GM19351 (cell line): ENCODE data around the gene NDUFV1.
A peak's percentile ranks its signal among the peaks of the same experiment; 100 is the strongest.

Experiments used
- ATAC-seq: cut with Tn5 transposase; IDR thresholded peaks from one replicate; pipeline ENCODE4 v1.9.1; 2021; ENCODE audit warnings: mild to moderate bottlenecking, moderate library complexity; ENCODE audit not compliant: unreplicated experiment

The NDUFV1 gene

DNA sequence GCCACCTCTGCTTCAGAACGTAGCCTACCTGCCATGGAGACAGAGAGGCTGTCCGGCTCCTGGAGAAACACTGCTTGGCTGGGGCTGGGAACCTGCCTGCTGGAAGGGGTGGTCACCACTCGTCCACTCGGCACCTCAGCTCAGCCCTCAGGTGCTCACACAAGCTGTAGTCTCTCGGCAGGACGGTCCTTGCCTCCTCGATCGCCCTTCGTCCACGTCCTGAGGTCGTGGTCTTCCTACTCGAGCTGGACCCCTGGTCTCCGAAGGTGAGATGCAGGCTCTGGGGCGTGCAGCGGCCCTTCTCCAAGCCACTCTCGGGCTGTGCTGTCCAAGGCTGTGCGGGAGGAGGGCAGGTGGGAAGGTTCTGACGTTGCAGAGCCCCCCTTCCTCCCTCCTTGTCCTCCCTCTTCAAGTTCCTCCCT, 32.7 kb downstream of the NDUFV1 start, which contains the start of gene TBX10:
Gene TBX10 (minus strand): TSS at position 326 of the 422 bp plus-strand sequence. CDS start 291 bp downstream, at position 35.
- no peak for ATAC-seq

DNA sequence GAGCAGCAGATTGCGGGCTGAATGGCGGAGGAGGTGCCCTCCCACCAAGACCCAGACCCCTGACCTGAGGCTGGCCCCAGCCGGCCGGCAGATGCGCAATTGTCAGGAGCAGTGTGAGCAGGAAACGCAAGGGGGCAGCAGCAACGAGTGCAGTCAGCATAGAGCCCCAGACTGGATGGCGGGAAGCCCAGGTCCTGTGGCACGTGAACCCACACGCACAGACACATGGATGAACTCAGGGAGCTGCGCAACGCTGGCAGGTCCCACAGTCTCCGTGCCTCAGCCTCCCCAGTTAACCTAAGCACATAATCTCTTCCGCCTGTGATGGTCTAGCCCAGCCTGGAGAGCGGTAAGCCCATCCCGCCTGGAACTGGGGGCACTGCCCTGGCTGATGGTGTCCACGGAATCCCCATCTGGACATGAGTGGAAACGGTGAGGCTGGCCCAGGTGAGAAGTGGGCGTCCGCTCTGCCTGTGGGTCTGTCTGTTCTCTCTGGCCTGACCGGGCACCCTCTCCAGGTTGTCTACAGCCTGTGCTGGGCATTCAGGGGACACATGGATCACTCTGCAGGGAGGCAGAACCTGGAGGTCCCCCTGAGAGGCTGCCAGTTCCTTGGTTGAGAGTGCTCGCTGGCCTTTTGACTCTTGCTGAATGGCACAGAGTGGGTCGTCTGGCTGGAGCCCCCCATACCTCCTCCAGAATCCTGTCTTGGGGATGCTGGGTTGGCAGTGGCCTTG, 33.5 kb downstream of the NDUFV1 start:
- no peak for ATAC-seq

DNA sequence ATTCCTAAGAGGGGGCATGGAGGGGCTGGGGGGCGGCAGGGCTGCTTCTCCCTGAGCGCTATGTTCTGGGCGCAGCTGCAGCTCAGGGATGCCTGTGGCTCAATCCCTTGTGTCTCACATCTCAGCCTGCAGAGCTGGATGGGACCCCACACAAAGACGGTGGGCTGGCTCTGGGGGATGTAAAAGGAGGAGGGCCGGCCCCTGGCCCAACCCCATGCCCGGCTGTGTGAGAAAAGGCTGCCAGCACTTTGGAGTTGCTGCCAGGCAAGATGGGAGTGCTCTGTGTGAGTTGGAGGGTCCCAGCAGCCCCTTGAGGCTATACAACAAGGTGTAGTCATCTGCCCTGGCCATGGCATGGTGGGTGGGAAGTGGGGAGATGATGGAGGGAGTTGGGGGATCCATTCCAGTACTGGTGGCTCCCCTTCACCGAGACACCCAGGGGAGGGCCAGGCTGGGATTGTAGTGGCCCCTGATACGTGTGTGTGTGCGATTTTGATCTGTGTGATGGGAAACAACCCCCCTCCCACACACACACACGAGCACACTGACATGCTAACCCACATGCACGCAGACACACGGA, 34.1 kb downstream of the NDUFV1 start:
- no peak for ATAC-seq

DNA sequence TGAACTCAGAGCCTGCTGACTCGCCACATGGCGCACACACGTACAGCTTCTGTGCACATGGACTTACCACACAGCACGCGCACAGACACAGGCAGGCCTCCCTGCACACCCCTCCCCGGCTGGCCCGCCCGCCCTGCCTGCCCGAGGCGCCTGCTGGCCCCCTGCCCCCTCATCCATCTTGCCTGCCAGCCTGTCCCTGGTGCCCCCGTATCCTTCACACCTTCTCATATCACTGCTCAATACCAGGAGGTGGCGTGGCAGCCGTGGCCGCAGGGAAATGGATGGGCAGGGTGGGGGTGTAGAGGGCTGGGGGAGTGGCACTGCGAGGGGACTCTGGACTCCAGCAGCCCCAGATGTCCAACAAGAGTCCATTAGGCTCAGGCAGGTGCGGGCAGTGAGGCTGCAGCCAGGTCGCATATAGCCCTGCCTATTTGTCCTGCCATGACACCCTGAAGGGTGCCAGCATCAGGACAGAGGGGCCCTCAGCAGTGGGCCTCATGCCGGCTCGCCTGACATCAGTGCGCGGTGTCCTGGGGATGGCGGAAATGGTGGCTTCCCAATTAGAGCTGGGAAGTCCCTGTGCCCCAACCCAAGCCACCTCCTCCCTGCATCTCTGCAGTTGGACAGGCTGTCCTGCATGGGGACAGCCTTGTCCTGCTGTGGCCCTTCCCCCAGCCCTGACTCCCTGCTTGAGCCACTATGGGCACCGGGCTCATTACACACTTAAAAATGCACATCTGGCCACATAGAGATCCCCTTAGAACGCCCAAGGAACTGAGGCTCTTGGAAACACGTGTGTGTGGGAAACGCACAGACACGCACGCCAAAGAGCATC, 34.8 kb downstream of the NDUFV1 start:
- no peak for ATAC-seq

DNA sequence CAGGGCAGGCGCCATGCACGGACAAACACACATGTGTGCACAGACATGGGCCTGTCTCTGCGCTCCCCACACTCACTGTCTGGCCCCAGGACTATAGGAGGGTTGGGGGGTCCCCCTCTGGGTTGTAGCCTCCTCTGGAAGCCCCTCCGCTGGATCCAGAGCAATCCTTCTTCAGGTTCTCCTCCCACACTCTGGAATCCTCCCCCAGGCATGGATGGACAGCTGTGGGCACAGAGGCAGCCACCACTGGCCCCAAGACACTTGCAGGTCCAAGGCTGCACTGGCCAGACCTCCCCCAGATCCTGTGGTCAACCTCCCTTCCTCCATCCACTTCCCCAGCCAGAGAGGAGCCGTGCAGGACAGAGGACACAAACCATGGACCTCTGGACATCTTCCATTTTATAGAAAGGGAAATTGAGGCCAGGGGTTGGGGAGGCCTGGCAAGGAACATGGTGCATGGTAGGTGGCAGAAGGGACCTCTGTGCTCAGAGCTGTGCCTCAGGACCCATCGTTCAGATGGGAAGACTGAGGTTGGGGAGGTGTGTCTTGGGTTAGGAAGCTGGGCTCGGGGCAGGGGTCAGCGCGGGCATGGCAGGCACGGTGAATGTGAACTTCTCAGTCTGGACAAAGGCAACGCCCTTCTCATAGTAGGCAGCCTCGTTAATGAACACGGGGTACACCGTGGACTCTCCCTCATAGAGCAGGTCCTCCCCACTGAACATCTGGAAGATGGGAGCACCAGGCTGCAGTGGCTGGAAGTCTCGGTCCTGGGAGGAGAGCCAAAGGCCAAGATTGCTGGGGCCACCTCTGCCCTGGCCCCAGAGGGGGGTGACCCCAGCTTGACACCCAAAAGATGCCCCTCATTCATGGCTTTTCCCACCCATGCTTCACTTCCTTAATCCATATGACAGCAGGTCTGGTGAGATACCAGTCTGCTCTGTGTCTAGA, 35.7 kb downstream of the NDUFV1 start:
- ATAC-seq, result no peak

DNA sequence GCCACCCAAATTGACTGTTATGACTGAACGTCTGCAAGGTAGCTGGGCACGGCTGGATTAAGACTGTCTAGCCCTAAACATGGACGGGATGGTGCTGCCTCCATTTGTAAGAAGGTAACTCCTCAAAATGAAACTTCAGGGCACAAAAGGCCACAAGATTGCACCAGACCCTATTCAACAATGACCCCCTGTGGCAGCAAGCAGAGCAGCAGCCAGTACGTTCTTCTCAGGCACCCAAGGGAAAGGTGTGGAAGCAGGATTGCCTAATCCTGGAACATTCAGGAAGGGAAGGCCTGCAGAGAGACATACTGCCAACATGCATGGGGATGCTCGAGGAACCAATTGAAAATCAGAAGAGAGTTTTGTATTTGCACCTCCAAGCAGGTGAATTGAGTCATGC, 37.3 kb downstream of the NDUFV1 start:
- ATAC-seq, result no peak

DNA sequence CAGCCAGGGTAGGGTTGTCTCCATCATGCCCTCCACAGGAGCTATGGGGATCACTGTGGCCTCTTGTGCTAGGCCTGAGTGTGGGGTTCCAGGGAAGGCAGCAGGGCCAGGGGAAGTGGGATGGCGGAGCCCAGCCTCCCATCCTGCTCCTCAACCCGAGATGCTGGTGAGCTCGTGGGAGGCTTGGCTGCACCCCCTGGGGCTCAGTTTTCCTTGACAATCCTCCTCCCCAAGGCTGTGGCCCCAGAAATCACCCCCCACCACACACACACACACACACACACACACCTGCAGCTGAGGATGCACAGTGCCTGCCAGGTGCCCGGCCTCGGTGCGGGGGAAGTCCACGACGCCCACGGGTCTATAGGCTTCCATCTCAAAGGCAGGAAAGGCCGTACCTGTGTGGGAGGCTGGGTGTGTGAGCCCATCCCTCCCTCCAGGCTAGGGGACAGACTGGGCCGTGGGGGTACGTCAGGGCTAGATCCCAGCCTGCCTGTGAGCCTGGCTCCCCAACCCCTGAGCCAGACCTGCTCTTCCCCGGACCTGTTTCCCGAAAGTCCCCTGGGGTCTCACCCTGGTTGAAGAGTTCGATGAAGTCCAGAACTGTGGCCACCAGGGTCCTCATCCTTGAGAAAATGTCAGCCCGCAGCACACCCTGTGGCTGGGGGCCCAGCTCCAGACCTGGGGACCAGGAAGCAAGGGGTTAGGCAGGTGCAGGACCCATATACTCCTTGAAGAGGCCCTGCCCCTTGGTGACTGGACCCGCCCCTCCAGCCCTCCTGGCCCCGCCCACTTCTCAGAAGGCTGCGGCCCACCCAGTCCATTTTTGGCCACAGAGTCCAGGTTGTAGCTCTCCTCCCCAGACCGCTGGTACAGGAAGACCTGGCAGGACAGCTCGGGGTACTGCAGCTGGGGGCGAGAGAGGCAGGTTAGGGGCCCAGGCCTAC, 38.0 kb downstream of the NDUFV1 start:
- ATAC-seq, result no peak

DNA sequence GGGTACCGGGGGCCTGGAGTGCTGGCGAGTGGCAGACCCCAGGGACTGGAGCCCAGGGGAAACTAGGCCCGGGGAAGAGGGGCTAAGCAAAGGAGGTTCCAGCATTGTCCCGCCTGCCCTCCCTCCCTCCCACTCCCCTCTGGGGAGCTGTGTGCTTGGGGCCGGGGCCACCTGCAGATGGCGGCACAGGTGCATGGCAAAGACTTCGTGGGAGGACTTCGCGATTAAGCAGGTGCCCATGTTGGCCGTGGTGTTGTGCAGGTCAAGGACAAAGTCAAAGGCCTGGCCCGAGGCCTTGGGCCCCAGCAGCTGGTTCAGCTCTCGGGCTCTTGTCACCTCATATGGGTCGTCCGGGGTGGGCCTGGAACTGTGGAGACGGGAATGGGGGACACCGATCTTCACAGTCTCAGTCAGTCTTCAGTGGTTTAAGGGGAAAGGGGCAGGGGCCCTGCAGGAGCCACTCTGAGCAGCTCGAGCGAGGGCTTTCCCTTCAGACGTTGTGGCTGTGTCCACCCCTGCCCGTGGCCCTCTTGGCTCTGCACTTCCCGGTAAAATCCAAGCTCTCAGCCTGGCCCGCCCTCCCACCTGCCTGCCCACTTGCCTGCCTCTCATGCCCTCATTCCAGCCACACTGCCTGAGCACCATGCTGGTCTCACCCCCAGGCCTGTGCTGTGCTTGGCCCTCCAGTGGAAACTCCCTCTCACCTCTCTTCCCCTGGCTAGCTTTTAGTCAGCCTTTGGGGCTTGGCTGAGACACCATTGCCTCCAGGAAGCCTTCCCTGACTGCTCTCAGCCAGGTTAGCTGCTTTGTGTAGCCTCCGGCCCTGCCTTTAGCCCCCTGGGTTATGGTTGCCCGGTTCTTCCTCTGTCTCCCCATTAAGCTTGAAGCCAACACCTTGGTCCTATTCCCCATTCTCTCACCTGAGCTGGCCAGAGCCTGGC, 39.1 kb downstream of the NDUFV1 start:
- ATAC-seq, result no peak

DNA sequence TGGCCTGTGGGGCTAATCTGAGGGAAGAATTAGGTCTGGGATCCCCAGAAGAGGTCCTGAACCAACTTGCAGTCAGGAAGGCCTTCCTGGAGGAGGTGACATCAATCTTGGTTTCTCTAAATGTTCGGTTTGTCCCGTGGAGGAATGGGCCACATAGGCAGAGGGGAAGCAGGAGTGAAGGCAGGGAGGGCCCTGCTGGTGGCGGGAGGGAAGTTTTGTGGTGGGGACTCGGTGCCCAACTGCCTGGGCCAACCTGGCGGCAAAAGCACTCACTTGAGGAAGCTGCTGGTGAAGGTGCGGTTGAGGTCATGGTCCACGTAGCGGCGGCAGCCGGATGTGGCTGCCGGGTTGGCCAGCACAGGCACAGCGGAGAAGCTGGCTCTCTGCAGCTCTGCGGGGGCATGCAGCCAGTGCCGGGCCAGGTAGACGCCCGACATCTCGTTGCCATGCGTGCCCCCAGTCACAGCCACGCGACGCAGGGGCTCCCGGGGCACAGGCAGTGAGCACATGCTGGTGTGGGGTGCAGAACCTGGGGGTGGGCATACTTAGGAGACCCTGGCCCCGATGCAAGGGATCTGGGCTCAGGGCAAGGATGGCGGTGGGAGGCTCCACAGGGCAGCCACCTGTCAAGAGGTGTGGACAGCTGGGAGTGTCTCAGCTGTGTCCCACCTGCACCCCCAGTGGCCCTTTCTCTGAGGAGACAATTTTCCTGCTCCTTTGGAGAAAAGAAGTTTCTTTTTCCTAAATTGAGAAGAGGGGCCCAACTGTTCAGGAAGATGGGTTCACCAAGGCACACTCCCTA, 40.0 kb downstream of the NDUFV1 start:
- ATAC-seq, result no peak

DNA sequence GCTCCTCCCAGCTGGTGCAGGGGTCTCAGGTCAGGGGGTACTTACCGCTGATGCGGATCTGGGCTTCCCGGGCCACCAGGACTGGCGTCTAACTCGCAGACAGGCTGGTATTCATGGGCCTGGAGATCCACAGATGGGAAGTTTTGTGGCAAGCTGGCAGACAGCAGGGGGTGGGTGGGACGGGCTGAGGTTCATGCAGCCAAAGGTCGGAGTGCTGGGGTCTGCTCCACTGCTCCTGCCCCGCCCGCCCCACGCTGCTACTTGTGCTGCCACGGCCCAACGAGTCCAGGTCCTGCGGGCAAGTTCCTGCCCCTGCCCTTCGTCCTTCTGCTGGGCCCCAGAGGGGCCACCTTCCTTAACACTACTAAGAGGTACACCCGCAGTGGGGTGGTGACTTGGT, 40.7 kb downstream of the NDUFV1 start:
- ATAC-seq, result no peak

DNA sequence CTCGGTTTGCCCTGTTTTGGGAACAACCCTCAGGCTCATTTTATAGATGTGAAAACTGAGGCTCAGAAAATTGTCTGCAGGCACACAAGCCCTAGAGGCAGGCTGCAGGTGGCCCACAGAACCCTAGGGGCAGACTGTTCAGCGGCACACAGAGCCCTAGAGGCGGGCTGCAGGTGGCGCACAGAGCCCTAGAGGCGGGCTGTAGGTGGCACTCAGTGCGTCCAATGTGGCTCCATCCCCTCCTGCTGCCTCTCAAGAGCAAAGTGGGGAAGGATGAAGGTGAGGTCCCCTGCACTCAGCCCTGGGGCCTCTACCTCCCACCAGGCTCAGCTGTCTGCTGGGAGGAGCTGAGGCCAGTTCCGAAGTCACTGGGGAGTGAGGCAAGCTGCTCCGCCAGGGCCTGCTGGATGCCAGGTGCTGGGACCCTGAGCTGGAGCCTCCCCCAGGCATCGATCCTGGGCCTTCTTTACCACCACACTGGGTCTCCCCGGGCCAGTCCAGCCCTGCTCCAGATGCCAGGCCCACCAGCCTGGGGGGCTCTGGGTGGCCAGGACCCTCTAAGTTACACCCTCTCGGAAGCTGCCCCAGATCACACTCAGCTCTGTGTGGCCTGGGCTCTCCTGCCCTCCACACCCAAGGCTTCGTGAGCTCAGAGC, 41.5 kb downstream of the NDUFV1 start:
- peak; percentile 51 for ATAC-seq

DNA sequence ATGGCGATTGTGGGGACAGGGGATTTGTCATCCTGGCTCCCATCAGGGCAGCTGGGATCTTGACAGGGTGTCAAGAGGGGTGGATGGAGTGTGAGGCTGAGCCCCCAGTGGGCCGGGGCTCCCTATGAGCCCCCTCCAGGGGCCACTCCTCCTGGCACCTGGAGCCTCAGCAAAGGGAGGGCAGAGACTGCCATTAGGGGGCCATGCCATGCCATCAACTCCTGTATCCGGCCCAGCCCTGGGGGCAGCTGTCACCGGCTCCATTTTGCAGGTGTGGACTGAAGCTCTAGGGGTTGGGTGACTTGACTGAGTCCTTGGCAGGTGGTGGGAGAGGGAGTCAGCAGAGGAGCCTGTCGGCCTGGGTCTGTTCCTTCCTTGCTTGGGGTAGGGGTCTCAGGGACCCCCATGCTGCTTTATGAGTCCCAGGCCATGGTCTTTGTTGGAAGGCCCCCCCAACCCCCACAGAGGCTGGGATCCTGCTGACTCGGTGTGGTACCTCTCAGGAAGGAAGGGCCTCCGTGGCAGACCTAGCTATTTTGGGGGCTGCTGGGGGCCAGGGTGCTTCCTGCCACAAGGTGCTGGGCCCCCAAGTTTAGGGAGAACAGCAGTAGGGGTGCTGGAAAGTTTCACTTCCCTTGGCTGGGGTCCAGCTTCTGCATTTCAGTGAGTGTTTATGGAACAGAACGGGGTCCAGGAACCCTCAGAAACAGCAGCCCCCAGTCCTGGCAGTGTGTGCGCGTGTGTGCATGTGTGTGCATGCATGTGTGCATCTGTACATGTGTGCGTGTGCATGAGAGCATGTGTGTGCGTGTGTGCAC, 42.3 kb downstream of the NDUFV1 start:
- no peak for ATAC-seq

DNA sequence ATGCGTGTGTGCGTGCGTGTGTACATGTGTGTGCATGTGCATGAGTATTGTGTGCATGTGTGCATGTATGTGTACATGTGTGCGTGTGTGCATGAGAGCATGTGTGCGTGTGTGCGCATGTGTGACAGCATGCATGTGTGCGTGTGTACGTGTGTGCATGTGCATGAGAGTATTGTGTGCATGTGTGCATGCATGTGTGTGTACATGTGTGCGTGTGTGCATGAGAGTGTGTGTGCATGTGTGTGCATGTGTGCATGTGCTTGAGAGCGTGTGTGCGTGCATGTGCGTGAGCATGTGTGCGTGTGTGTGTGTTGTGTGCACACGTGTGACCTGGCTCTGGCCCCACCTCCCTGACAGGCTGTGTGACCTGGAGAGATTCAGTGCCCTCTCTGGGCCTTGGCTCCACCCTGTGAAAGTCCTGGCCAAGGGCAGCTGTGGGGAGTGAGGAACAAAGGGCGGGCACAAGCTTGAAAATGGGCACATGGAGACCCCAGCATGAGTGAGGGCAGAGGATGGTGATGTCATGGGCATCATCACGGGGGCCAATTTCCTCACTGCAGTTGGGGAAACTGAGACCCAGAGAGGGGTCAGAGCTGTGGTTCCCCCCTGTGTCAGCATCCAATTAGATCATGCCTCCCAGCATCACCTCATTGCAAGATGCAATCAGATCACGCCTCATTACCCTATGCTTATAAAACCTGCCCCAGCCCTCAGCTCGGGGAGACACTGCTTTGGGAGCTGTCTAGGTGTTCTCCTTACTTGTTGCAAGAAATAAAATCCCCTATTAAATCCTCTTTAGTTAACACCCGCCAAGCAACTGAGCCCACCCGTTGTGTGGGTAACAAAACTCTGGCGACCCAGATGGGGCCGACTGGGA, 43.1 kb downstream of the NDUFV1 start:
- ATAC-seq, result no peak

DNA sequence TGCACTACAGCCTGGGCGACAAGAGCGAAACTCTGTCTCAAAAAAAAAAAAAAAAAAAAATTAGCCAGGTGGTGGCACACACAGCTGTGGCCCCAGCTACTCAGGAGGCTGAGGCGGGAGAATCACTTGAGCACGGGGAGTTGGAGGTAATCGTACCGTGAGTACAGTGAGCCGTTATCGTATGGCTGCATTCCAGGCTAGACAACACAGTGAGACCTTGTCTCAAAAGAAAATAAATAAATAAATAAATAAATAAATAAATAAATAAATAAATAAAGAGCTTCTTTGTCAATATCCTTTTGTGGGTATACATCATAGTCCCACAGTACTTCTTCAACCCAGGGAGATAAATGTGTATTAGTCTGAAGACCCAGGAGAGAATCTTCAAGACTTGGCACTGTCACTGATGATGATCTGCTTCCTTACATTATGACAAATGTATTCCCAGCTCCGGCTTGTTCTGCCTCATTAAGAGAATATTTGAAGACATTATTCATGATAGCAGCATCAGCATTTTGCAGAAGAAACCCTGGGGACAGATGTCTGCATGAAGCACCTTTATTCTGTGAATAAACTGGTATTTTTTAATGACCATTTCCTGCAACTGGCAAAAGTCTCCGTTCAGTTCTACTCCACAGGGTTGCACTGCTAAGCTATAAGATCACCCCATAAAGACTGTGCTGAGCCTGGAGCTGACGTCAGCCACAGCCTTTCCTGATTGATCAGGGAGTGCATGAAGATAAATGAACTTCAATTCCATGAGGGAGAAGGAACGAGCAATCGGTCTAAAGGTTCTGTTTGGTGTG, 45.4 kb downstream of the NDUFV1 start:
- no peak for ATAC-seq
